Activated naive CD8-positive, alpha-beta T cell treated with anti-CD3 and anti-CD28 coated beads, Interleukin-2, amount 10 ng/mL, durations not matched to agents 7 days and 5 days (primary cell): ENCODE results near the gene PRPF31. TPM values are rescaled to one million over a fixed set of nuclear protein-coding genes. Genes with fewer than 3 reads are reported as not detected.

ENCODE experiments used
- ATAC-seq: fragments of 150-1000 bp; cut with Tn5 transposase; one replicate; pipeline ENCODE4 v1.10.0; 2021; ENCODE audit warnings: low read depth, moderate library complexity
- POLR2A ChIA-PET: fragments of 350-600 bp; sonication (Branson Sonifier 250); formaldehyde crosslinking; loops from one replicate; lab custom pipeline; 2021; ENCODE audit warnings: antibody characterized with exemption; lab: Charles Lee
- DNase-seq: peaks from one replicate; pipeline ENCODE4 v3.0.0; 2021
- H3K27ac Mint-ChIP-seq: one replicate; pipeline ENCODE4 v1.8.0; 2022; ENCODE audit warnings: mild to moderate bottlenecking, mixed read lengths
- H3K27me3 Mint-ChIP-seq: one replicate; pipeline ENCODE4 v1.8.0; 2022; ENCODE audit warnings: mild to moderate bottlenecking, moderate library complexity, mixed read lengths
- H3K36me3 Mint-ChIP-seq: one replicate; pipeline ENCODE4 v1.8.0; 2021; ENCODE audit warnings: mild to moderate bottlenecking, mixed read lengths
- H3K4me1 Mint-ChIP-seq: one replicate; pipeline ENCODE4 v1.8.0; 2021; ENCODE audit warnings: mixed read lengths
- H3K4me3 Mint-ChIP-seq: one replicate; pipeline ENCODE4 v1.8.0; 2022; ENCODE audit warnings: mild to moderate bottlenecking, moderate library complexity, mixed read lengths
- H3K9me3 Mint-ChIP-seq: one replicate; pipeline ENCODE4 v1.8.0; 2021; ENCODE audit warnings: mixed read lengths
- total RNA-seq, 2 experiments: library from RNA; stranded (reverse); gene quantifications; one replicate each; pipeline ENCODE4 v1.2.3, GENCODE V29; 2021

PRPF31 gene
- total RNA-seq, 2 experiments from 2014 or later, result 66.3 to 69.3 TPM

GRCh38 chr19:54179921-54180461, 64.4 kb downstream of the PRPF31 start:
- POLR2A ChIA-PET, result no interaction called here
- no peaks in the 10 kb centered on the region for H3K9me3 Mint-ChIP-seq
- ATAC-seq (peak; percentile 19), DNase-seq (no peak)
- peaks cover 7% of the 10 kb centered on the region for H3K36me3 Mint-ChIP-seq
- H3K4me1 Mint-ChIP-seq, result peaks cover 3% of the 10 kb centered on the region
- H3K4me3 Mint-ChIP-seq, result no peak overlapping the region
- H3K27me3 Mint-ChIP-seq, result no peaks in the 10 kb centered on the region
- H3K27ac Mint-ChIP-seq, result no peak overlapping the region

- Mint-ChIP-seq H3K4me1 (peaks cover 6% of the 10 kb centered on the region), H3K27ac (no peak overlapping the region), H3K27me3 (no peaks in the 10 kb centered on the region), H3K4me3 (no peak overlapping the region), H3K9me3 (no peaks in the 10 kb centered on the region), H3K36me3 (peaks cover 7% of the 10 kb centered on the region)
- ATAC-seq (no peak), DNase-seq (no peak)
- POLR2A ChIA-PET, result no interaction called here
Measured at GRCh38 chr19:54180691-54181091, 65.1 kb downstream of the PRPF31 start.

Other genes starting within 250 kb of the PRPF31 start
- 10 to 100 TPM; 76.3 to 77.3 TPM for gene MYADM, start 247.9 kb upstream of the PRPF31 start, total RNA-seq
- gene PRKCG, start 233.6 kb upstream of the PRPF31 start, total RNA-seq, result not detected
- not detected for gene CACNG7, start 206.5 kb upstream of the PRPF31 start, total RNA-seq
- gene CACNG8, start 152.8 kb upstream of the PRPF31 start, total RNA-seq, result not detected
- gene CACNG6, start 124.1 kb upstream of the PRPF31 start, total RNA-seq, result not detected
- not detected for gene VSTM1, start 51.9 kb upstream of the PRPF31 start, total RNA-seq
- gene TARM1, start 34.4 kb upstream of the PRPF31 start, total RNA-seq, result not detected
- gene OSCAR, start 15.0 kb upstream of the PRPF31 start, total RNA-seq, result 1 to 10 TPM in 1 of 2 experiments, under 1 TPM in 1; 0.96 to 1.5 TPM
- 100 to 1,000 TPM; 134 to 135 TPM for gene NDUFA3, start 12.9 kb upstream of the PRPF31 start, total RNA-seq
- gene TFPT, start 97 bp upstream of the PRPF31 start, total RNA-seq, result 10 to 100 TPM; 37.9 to 43.3 TPM
- gene CNOT3, start 22.0 kb downstream of the PRPF31 start, total RNA-seq, result 10 to 100 TPM; 60.0 to 72.3 TPM
- 10 to 100 TPM; 10.2 to 12.8 TPM for gene LENG1, start 44.0 kb downstream of the PRPF31 start, total RNA-seq
- gene TMC4, start 57.4 kb downstream of the PRPF31 start, total RNA-seq, result 1 to 10 TPM; 1.7 to 3.0 TPM
- 10 to 100 TPM; 49.0 to 52.2 TPM for gene MBOAT7, start 73.8 kb downstream of the PRPF31 start, total RNA-seq
- gene TSEN34, start 75.6 kb downstream of the PRPF31 start, total RNA-seq, result 10 to 100 TPM; 16.3 to 17.4 TPM
- gene RPS9, start 85.1 kb downstream of the PRPF31 start, total RNA-seq, result 1,000 to 10,000 TPM; 1,098 to 1,155 TPM
- gene LILRB3, start 107.3 kb downstream of the PRPF31 start, total RNA-seq, result 1 to 10 TPM in 1 of 2 experiments, under 1 TPM in 1; 0.74 to 1.3 TPM
- under 1 TPM; 0.60 to 0.64 TPM for gene LILRA6, start 127.0 kb downstream of the PRPF31 start, total RNA-seq
- gene LILRB5, start 141.5 kb downstream of the PRPF31 start, total RNA-seq, result under 1 TPM; 0.28 to 0.36 TPM
- gene LILRB2, start 165.4 kb downstream of the PRPF31 start, total RNA-seq, result under 1 TPM; 0.55 to 0.57 TPM
- not detected for gene LILRA5, start 197.4 kb downstream of the PRPF31 start, total RNA-seq
- gene LILRA4, start 223.4 kb downstream of the PRPF31 start, total RNA-seq, result not detected
- gene LAIR1, start 249.2 kb downstream of the PRPF31 start, total RNA-seq, result 10 to 100 TPM; 75.0 to 79.2 TPM